ENCODE measurements around the gene CCDC102A.
A peak's percentile ranks its signal among the peaks of the same experiment; 100 is the strongest.
"Not testable (repeated sequence)": the region's sequence is repeated elsewhere in the genome, so short reads cannot be mapped to it uniquely, and the experiment has no call there.

CCDC102A gene

DNA sequence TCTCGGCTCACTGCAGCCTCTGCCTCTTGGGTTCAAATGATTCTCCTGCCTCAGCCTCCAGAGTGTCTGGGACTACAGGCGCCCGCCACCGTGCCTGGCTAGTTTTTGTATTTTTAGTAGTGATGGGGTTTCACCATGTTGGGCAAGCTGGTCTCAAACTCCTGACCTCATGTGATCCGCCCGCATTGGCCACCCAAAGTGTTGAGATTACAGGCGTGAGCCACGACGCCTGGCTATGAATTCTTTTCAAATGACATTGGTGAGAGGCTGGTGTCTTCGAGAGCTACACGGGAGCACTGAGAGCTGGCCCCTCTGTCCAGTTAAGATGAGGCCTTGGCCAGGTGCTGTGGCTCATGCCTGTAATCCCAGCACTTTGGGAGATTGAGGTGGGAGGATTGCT lies 36.4 kb downstream of the CCDC102A start:
- not testable (repeated sequence) for DNase-seq

DNA sequence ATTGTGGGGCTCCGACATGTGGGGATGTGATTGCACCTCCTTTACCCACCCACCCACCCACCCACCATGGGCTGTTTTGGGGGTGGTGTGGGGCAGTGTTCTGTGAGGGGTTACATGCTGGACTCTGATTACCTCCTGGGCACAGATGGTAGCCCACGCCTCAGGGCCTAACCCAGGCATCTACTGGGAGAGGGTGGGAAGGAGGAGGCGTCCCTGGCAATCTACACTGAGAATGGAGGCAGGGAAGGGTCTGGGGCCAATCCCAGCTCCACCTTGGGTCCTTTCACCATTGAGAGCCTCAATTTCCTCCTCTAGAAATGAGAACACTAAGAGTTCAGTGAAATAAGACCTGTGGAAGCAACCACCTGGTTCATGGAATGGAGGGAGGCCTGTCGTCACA lies 38.3 kb downstream of the CCDC102A start:
- no peak for DNase-seq

DNA sequence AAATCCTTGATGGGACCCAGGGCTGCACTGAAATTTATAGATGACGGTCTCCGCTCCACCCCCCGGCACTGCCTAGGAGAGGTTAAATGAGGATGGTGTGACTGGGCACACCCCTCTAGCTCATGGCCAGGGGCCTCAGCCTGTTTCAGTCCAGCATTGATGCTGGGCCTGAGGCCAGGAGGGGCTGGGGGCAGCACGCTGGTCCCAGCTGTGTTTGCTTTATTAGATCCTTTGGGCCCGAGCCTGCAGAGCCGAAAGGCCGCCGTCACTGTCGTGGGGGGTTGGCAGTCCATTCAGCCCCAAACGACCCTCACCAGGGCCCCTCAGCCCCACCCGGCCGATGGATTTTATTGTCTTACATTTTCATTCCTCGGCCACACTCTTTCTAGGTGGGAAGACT lies 39.2 kb downstream of the CCDC102A start:
- no peak for DNase-seq

DNA sequence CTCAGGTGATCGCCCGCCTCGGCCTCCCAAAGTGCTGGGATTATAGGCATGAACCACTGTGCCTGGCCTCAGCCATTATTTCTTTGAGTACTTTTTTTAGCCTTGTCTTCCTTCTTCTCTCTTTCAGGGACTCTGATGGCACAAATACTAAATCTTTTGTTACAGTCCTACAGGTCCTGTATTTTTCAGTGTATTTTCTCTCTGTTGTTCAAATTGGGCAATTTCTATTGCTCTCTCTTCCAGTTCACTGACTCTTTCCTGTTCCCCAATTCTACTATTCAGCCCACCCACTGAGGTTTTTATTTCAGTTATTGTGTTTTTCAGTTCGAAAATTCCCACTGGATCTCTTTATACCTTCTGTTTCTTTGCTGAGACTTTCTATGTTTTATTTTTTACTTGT lies 42.6 kb downstream of the CCDC102A start:
- DNase-seq: no peak

DNA sequence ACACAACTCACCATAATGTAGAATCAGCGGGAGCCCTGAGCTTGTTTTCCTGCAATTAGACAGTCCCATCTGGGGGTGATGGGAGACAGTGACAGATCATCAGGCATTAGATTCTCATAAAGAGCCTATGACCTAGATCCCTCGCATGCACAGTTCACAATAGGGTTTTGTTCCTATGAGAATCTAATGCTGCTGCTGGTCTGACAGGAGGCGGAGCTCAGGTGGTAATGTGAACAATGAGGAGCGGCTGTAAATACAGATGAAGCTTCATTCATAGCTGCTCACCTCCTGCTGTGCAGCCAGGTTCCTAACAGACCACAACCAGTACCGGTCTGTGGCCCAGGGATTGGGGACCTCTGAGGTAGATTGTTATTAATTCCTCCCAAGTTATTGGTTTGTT lies 47.1 kb downstream of the CCDC102A start:
- no peak for DNase-seq

DNA sequence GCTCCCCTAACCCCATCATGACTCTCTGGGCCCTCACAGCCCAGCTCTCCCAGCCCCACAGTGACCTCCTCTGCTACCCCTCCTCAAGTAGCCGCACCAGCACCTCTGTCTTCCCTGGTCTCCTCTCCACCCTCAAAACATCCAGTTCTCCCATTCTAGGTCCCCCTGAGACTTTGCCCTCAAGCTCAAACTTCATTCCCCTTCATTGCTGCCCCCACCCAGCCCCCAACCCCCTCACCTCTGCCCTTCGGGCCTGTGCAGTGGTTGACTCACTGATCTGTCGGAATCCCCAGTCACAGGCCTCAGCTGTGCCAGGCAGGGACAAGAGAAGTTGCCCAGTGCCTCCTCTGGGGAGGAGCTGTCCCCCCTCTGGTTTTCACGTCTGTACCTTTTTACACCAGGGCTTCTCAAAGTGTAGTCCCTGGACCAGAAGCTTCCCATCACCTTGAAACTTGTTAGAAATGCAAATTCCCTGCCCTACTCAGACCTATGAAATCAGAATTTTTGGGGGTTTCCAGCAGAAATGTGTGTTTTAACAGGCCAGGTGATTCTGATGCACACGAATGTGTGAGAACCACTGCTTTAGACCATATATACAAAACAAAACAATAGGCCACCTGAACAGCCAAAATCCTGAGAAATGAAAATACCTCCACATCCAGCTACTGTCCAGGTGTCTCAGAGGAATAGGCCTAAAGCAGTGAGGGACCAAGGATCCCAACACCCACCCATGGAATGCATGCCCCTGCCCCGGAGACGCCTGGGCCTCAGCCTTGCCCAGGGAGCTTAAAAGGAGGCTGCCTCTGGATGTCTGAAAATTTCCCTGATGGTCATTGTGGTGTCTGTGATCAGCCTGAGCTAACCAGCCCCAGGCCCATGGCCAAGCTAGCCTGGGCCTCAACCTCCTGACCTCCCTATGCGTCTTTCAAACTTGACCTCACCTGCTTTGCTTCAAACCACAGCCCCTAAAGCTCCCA lies 49.2 kb downstream of the CCDC102A start:
- no peak for DNase-seq

DNA sequence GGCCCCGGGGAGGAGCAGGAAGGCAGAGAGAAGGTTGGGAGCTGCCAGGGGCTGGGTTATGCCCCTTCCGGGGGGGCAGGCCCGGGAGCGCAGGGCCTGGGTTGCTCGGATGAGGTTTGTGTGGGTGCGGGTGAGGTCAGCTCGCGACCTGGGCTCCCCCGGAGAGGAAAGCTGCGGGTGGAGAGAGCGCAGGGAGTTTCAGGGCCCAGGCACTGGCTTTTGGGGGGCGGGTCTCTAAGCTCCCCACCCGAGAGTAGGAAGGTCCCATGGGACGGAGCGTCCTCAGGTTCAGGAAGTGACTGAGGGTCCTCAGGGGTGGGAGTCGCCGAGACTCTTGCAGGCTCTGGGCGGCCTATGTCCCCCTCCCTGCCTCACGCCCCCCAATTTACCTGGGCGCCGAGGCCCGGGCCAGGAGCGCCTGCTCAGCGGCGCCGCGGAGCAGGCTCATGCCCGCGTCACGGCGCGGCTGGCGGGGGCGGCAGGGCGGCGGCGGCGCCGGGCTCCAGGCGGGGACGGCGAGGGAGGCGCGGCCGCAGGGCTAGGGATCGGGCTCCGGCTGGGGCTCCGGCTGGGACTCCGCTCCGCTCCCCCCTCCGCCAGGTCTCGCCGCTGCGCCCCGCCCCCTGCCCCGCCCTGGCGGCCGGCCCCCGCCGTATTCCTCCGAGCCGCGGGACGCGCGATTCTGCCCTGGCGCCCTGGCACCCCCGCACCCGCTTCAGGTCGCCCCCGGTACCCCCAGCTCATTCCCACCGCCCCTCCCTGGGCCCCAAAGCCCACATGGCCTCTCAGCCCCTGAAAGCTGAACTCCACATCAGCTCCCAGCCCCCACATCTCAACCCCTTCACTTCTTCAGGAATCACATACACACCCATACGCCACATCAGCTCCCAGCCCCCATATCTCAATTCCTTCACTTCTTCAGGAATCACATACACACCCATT lies 50.2 kb downstream of the CCDC102A start, which contains the start of gene DOK4:
Gene DOK4, minus strand, starts transcription at position 578 of the 942 bp plus-strand sequence. CDS start 6,986 bp downstream, outside the sequence.
- peak; percentile 69 for DNase-seq

DNA sequence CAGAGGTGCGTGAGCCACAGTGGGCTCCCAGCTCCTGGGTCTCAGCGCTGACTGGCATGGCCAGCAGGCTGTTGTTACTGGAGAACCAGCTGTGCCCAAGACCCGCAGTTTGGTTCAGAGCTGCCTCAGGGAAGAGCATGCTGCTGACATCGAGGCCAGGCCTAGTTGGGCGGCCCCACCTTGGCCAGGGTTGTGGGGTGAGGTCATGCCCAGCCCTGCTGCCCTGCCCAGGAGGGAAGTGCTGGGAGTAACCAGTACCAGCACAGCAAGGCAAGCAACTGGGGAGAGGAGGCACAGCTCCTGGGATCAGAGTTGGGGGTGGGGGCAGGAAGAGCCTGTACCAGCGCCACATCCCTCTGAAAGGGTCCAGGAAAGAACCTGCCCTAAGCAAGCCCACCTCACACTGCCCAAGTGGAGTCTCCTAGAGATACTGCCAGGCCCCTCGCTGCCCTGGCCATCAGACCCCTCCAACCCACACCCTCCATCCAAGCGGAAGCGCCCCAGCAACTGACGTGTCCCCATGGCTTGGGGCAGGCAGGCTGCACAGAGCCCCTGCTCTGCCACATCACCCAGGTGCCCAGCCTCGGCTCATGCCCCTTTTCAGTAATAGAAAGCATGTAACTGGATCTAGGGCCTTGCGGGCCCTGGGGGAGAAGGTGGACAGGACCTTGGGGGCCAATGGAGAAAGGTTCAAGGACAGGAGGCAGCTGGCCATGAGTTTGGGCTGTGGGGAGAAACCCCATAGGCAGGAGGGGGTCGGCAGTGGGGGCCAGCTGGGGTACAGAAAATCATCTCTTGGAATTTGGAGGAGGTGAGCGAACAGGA lies 51.1 kb downstream of the CCDC102A start:
- no peak for DNase-seq

DNA sequence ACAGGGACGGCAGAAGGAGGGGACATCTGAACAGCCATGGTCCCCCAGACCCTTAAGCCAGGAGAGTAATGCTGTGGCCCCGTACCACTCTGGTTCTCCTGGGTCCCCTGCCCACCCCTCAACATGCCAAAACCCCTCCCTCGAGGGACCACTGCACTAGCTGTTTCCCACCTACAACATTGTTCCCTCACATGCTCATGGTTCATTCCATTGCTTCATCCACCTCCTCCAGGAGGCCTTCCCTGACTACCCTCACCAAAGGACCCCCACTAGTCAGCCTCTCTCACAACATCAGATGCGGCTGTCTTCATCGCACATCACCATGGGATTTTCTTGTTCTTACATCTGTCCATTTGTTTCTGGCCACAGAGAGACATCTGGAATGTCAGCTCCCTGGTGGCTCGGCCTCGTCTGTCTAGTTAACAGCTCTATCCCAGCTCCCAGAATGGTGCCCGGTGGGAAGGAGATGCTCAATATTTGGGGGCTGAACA lies 51.8 kb downstream of the CCDC102A start:
- DNase-seq: no peak

DNA sequence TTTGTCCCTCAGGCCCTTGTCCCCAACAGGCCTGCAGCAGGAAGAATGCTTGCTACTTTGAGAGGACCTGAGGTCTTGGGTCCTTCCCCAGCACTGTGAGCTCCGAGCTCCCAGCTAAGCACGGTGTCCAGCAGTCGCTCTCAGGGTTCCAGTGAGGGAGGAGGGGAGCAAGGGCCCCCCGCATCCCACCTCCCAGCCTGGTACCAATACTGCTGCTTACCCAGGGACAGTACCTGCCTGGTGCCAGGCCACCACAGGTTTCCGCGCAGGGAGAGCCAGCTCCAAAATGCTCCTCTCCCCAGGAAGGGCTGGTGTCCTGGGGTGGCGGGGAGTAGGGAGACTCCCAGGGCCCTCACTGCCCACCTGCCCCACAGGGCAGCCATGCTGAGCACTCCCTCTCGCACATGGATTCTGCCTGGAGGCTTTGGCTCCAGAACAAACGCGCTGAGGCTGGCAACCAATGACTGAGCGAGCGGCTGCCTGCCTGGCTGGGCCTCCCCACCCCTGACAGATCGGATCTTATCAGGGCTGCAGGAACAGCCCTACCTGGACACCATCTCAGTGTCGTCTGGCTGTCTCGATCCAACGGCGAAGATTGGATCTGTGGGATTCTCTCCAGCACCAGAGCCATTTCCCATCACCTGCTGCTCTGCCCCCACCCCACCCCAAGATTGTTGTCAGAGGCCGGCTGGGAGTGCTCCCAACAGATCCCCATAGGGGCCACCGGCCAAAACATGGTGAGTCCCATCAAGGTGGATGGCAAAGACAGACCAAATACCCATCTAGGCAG lies 52.5 kb downstream of the CCDC102A start:
- no peak for DNase-seq

DNA sequence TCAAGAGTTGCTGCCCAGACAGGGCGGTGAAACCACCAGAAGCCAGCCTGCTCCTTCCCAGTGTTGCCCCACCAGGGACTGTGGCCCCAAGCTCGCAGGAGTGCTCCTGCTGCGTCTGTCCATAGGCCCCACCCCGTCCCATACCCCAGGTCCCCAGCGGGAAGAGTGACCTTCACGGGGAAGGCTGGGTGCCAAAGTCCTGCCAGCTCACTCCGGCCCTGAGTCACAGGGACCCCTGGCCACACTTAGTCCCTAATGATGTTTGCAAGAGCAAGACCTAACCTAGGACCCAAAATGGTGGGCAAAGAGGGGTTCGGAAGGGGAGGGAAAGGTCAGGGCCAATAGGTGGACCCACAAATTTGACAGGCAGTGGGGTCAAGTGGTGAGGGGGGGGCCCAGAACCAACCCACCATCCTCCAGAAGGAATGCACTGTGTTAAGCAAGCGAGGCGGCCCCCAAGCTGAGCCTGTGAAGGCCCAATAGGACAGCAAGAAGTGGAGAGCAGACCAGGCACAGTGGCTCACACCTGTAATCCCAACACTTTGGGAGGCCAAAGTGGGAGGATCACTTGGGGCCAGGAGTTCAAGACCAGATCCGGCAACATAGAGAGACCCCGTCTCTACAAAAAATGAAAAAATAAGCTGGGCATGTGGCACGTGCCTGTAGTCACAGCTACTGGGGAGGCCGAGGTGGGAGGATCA lies 53.4 kb downstream of the CCDC102A start:
- no peak for DNase-seq

DNA sequence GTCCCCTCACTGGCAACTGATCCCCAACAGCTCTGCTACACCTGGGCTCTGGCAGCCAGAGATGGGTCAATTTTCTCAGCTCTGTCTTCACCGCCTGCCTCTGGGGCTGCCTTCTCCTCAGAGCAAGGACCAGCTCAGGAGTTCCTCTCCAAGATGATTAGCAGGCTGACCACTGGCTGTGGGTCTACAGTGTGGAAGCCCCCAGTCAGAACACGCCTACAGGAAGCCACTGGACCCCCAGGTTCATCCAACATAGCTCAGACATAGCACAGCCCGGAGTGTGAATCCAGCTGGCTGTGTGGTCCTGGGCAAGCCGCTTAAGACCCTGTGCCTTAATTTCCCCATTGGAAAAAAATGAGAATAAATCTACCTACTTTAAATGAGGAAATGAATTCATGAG lies 55.0 kb downstream of the CCDC102A start:
- no peak for DNase-seq

DNA sequence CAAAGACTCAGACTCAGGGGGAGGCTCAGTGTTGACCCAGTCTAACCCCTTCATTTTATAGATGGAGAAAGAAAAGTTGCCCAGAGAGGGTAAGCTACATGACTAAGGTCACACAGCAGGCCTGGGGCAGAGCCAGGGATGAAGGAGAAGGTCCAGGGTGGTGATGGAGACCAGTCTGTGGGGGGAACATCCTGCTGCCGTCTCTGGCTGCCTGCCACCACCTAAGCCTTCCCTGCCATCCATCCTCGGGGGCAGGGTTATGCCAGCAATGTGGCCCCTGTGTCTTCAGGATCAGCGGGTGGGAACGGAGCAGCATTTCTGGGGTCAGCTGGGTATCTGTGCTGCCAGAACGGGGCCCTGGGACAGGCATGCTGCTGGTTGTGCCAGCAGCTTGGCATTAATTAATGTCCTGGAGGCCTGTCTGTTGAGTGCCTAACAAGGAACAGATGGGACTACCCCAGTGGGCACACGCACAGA lies 55.6 kb downstream of the CCDC102A start:
- no peak for DNase-seq

DNA sequence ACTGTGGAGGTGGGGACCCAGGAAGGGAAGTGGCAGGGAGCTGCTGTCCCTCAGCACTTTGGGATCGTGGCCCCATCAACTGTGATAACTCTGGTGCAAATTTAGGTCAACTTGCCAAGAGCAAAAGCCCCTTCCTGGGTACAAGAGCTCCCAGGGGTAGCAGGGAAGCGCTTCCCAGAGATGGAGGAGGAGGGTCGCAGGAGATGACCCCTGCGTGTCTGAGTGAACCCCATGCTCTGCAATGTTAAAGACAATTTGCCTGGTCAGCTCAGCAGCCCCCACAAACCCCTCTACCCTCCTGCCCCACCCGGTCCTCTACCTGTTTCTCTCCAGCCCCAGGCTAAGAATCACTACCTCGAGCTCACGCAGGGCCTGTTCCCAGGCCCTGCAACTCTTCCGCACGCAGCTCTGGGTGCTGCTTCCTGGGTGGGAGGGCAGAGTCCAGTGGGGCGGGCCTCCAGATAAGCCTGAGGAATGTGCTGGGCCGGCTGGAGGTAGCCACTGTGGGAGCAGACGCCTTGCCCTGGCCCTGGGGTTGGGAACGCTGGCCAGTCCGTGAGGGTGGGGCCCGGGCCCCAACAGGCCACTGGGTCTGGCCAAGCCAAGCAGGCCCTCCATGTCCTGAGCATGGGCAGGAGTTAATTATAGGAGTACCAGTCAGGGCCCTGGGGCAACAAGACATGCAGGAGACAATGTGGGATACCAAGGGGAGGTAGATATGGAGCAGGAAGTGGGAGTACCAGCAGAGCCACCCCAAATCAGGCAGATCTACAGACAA lies 56.2 kb downstream of the CCDC102A start:
- DNase-seq: no peak

DNA sequence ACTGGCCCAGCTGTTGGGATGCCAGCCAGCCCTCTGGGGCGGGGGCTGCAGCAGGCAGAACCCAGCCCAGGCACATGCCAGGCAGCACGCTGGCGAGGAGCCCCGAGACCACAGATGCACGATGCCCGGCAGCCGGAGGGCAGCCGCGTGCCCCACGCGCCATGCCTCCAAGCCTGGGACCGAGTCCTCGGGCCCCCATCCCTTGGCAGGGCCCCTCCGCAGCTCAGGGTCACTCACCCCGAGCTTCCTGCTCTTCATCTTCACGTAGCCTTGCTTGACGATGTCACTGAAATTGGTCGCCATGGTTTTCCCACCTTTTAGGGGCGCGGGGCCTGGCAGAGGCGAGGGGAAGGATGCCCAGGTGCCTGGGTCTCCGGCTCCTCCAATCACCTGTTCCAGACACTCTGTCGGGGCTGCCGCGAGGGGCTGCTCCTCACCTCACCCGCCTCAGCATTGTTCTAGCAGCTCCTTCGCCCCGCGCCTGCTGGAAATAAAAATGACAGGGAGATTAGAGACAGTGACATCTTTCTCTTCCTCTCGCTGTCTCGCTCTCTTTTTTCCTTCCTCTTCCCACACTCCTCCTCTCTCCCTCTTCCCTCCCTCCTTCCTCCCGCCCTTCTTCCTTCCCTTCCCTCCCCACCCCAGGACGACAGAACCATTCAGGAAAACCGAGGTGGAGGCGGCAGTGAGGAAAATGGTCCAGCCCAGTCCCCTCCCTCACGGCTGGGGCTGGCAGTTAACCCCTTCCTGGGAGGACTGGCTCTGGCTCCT lies 57.0 kb downstream of the CCDC102A start:
- no peak for DNase-seq

DNA sequence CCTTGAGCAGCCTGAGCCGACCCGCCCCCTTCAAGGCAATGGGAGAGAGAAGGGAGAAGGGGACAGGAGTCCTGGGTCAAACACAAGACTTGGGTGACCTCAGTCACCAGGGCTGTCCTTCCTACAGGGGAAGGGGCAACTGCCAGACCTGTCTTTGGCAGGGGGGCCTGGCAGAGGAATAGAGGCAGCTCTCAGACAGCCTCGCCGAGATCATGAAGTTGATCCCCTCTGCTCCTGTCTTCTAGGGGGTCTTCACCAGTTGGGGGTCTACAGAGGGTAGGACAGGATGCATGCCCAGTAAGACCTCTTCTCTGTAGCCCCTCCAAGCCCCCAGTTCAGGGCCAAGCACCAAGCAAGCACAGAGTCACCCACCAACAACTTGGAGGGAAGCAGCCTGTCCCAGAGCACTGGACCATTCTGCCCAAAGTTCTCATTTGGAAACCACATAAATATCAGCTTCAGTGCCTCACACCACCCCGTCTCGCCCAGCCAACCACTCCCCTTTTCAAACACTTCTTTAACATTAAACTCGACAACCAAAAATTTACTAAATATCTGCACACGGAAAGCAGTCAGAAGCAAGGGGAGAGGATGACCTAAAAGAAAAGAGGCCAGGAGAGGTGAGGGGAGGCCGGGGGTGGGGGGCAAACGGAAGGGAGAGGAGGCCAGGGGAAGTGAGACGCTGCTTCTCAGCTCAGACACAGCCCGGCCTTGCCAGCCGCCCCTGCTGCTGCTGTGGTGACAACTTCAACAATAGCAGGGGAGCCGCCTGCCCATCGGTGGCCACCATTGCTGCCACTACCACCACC lies 57.8 kb downstream of the CCDC102A start:
- DNase-seq: no peak

DNA sequence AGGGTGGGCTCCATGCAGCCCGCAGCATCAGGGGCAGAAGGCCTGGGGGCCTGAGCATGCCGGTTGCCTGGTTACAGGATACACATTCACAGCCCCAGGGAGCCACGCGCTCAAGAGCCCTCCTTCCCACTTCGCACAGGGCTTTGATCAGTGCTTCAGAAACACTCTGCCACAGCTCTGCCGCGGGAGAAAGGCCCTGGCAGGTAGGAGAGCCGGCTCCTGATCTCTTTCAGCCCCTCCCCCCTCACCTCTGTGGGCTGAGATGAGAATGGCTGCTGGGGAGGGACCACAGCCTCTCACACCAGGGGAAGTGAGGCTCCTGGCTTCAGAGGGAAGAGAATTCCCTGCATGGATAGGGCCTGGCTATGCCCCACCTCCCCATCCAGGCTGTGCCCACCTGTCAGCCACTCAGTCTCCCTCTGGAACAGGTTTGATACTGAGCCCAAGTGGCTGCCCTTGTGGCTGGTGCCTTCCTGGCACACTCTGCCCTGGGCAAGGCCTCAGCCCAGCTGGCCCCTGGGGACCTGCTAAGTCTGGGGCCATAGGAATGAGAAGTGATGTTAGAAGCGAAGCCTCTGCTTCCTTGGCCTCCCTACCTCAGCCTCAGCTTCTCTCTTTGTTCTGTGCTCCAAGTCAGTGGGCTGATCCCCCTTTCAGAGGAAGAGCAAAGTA lies 58.7 kb downstream of the CCDC102A start:
- DNase-seq: no peak
